Neuronal stem cell (in vitro differentiated cells): ENCODE results near the gene CYLD.

Source experiments
- DNase-seq: peaks from one replicate; pipeline ENCODE4 v3.0.0-alpha.2; 2013; ENCODE audit warnings: low spot score
- H2AFZ ChIP-seq: one replicate; pipeline ENCODE4 v1.6.1; 2013; ENCODE audit warnings: mild to moderate bottlenecking, low read length, inconsistent platforms
- H2AK5ac ChIP-seq: 2 replicates; pipeline ENCODE4 v1.6.1; 2013; ENCODE audit warnings: low read depth, mild to moderate bottlenecking, inconsistent platforms, low read length, moderate library complexity, mixed read lengths
- H2BK120ac ChIP-seq: 2 replicates; pipeline ENCODE4 v1.6.1; 2013; ENCODE audit warnings: low read depth, mild to moderate bottlenecking, inconsistent platforms, low read length, moderate library complexity, mixed read lengths
- H2BK12ac ChIP-seq: one replicate; pipeline ENCODE4 v1.6.1; 2013; ENCODE audit warnings: low read length, inconsistent platforms
- H2BK15ac ChIP-seq: 2 replicates; pipeline ENCODE4 v1.6.1; 2013; ENCODE audit warnings: mild to moderate bottlenecking, low read length, inconsistent platforms, mixed read lengths
- H2BK5ac ChIP-seq: one replicate; pipeline ENCODE4 v1.6.1; 2013; ENCODE audit warnings: inconsistent platforms, mild to moderate bottlenecking, low read length, moderate library complexity
- H3K14ac ChIP-seq: one replicate; pipeline ENCODE4 v1.6.1; 2013; ENCODE audit warnings: low read length, inconsistent platforms
- H3K18ac ChIP-seq: 2 replicates; pipeline ENCODE4 v1.6.1; 2013; ENCODE audit warnings: low read length, inconsistent platforms
- H3K23ac ChIP-seq: 2 replicates; pipeline ENCODE4 v1.6.1; 2013; ENCODE audit warnings: low read depth, mild to moderate bottlenecking, mixed read lengths, low read length, inconsistent platforms; ENCODE audit not compliant: poor library complexity
- H3K27ac ChIP-seq: replicated peaks from 3 replicates; pipeline ENCODE4 v1.5.1; 2013; ENCODE audit warnings: low read length, inconsistent platforms
- H3K27me3 ChIP-seq, 3 experiments: 2 replicates each; pipeline ENCODE4 v1.6.1; 2013; ENCODE audit warnings: low read length in 3 of 3, mild to moderate bottlenecking in 2 of 3, inconsistent platforms in 1 of 3, low read depth in 1 of 3, mixed read lengths in 1 of 3, moderate library complexity in 1 of 3; ENCODE audit not compliant: control insufficient read depth in 3 of 3, insufficient read depth in 3 of 3
- H3K36me3 ChIP-seq, 2 donors: replicated peaks in 1 of 2; 2 replicates each; pipeline ENCODE4 v1.6.1; 2013; ENCODE audit warnings: low read length in 2 of 2; ENCODE audit not compliant: control insufficient read depth in 2 of 2, insufficient read depth in 2 of 2
- H3K4ac ChIP-seq: 2 replicates; pipeline ENCODE4 v1.6.1; 2013; ENCODE audit warnings: inconsistent platforms, mild to moderate bottlenecking, low read length, moderate library complexity
- H3K4me1 ChIP-seq, 2 donors: 1 replicate in 1 of 2; 2 replicates in 1 of 2; pipeline ENCODE4 v1.6.1; 2013; ENCODE audit warnings: low read length in 2 of 2, low read depth in 1 of 2; ENCODE audit not compliant: control insufficient read depth in 2 of 2, insufficient read depth in 1 of 2
- H3K4me2 ChIP-seq: one replicate; pipeline ENCODE4 v1.6.1; 2013; ENCODE audit warnings: mild to moderate bottlenecking, low read length, inconsistent platforms; ENCODE audit not compliant: insufficient read depth, poor library complexity, severe bottlenecking
- H3K4me3 ChIP-seq, 2 donors: 2 replicates each; pipeline ENCODE4 v1.5.1; 2013; ENCODE audit warnings: low read length in 2 of 2, mild to moderate bottlenecking in 2 of 2, inconsistent platforms in 1 of 2, moderate library complexity in 1 of 2
- H3K79me1 ChIP-seq: one replicate; pipeline ENCODE4 v1.6.1; 2013; ENCODE audit warnings: low read depth, mild to moderate bottlenecking, inconsistent platforms, low read length, moderate library complexity
- H3K9ac ChIP-seq: one replicate; pipeline ENCODE4 v1.6.1; 2013; ENCODE audit warnings: mild to moderate bottlenecking, low read depth, low read length, inconsistent platforms; ENCODE audit not compliant: poor library complexity
- H3K9me3 ChIP-seq, 2 donors: replicated peaks in 1 of 2; 2 replicates each; pipeline versions ENCODE3 to v1.6.1; 2013; ENCODE audit warnings: low read length in 2 of 2, mild to moderate bottlenecking in 2 of 2, inconsistent platforms in 1 of 2, low read depth in 1 of 2, mixed read lengths in 1 of 2, moderate library complexity in 1 of 2; ENCODE audit not compliant: control insufficient read depth in 2 of 2, insufficient read depth in 1 of 2
- H4K8ac ChIP-seq: one replicate; pipeline ENCODE4 v1.6.1; 2013; ENCODE audit warnings: low read depth, mild to moderate bottlenecking, inconsistent platforms, low read length, moderate library complexity
- H4K91ac ChIP-seq: one replicate; pipeline ENCODE4 v1.6.1; 2013; ENCODE audit warnings: low read length, low read depth, mild to moderate bottlenecking, inconsistent platforms; ENCODE audit not compliant: poor library complexity
- WGBS, 2 donors: extraction: QIAGEN DNeasy Blood & Tissue Kit; methylation state at CpG; one replicate each; pipeline ENCODE4 v1.1.7; 2013; ENCODE audit warnings: missing lambda C conversion rate in 2 of 2, mixed read lengths in 1 of 2; ENCODE audit not compliant: insufficient read length in 2 of 2, insufficient replicate concordance in 1 of 2; ENCODE audit errors: extremely low coverage in 2 of 2; 5-methylcytosine and 5-hydroxymethylcytosine counted together

The CYLD gene

DNA sequence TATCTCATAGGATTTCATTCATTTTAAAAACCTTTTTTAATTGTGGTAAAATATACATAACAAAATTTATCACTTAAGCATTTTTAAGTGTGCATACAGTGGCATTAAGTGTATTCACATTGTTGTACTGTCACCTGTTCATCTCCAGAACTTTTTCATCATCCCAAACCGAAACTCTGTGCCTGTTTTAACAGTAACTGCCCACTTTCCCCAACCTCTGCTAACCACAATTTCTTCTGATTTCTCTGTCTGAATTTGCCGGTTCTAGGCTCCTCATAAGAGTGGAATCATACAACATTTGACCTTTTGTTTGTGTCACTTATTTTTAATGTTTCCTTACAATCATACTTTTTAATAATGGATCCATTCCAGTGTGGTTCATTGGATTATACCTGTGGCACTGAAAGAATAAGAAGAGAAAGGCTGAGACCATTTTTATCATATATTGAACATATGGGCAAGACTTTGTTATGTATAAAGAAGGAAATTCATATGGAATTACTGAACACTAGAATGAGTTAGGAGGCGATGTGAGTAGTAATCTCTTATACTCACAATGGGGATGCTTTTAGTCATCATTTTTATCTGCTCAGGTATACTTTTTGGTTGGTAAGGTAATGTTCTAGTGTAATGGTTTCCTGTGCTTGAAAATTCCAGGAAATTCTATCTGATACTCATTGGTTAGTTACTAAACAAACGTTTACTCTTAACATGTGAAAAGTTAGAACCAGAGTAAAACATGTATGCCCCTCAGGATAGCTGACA is 10.8 kb downstream of the CYLD start:
- Histone ChIP-seq H2BK12ac (no peak overlapping the region), H3K79me1 (no peaks in the 10 kb centered on the region), H3K23ac (no peak overlapping the region), H4K91ac (no peak overlapping the region), H3K36me3 (peaks cover 0 to 21% of the 10 kb centered on the region in 2 donors), H3K4ac (no peak overlapping the region), H3K18ac (no peak overlapping the region), H3K4me2 (no peak overlapping the region), H2BK120ac (no peak overlapping the region), H3K9ac (no peak overlapping the region), H3K4me1 (no peaks in the 10 kb centered on the region), H3K14ac (no peak overlapping the region), H2BK15ac (no peak overlapping the region), H2AFZ (no peak overlapping the region), H2BK5ac (no peak overlapping the region), H3K27ac (no peak overlapping the region), H3K9me3 (no peaks in the 10 kb centered on the region), H2AK5ac (no peak overlapping the region), H3K4me3 (no peak overlapping the region), H3K27me3 (no peaks in the 10 kb centered on the region), H4K8ac (no peak overlapping the region)
- no peak for DNase-seq
- WGBS, 2 donors, result no CpG with 5 or more reads among the region's 4 CpGs

DNA sequence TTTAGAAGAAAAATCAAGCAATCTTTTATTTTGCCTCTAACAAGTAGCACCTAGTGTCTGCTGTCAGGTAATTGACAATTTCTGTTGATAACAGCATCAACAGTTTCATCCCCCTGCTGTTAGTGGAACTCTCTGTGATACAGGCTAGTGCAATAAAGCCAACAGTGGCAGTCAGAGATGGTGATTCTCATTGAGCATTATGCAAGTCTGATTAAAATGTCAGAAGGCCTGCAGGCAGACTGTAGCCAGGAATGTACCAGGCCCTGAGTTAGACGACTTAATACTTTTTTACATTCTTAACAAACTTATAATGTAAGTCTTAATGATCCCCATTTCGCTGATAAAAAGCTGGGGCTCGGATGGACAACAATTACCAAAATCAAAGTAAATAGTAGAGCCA is 14.6 kb downstream of the CYLD start:
- H2BK5ac ChIP-seq, result no peak overlapping the region
- WGBS, 2 donors, result no CpG with 5 or more reads among the region's 3 CpGs

DNA sequence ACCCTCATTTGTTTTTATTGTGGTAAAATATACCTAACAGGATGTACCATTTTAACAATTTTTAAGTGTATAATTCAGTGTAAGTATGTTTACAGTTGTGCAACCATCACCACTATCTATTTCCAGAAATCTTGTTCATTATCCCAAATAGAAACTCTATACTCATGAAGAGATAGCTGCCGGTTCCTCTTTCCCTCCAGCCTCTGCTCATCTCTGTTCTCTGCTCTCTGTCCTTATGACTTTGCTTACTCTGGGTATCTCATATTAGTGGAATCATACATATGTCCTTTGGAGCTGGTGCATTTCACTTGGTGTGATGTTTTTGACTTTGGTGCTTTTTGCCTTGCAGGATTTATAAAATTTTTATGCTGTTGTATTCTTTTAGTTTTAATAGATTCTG is 19.4 kb downstream of the CYLD start:
- H2BK12ac ChIP-seq, result no peak overlapping the region
- no peak overlapping the region for H2BK5ac ChIP-seq
- no peak for DNase-seq
- H3K79me1 ChIP-seq, result no peaks in the 10 kb centered on the region
- no peaks in the 10 kb centered on the region for H3K4me1 ChIP-seq
- no peak overlapping the region for H3K23ac ChIP-seq
- H3K18ac ChIP-seq, result no peak overlapping the region
- H3K14ac ChIP-seq, result no peak overlapping the region
- no peak overlapping the region for H2AFZ ChIP-seq
- H3K4me2 ChIP-seq, result no peak overlapping the region
- H3K4ac ChIP-seq, result no peak overlapping the region
- no peak overlapping the region for H3K9ac ChIP-seq
- peaks cover 0 to 13% of the 10 kb centered on the region in 2 donors for H3K9me3 ChIP-seq
- no peak overlapping the region for H3K4me3 ChIP-seq
- no peak overlapping the region for H4K91ac ChIP-seq
- H3K36me3 ChIP-seq, result no peaks in the 10 kb centered on the region
- no peaks in the 10 kb centered on the region for H3K27me3 ChIP-seq
- H4K8ac ChIP-seq, result no peak overlapping the region
- no peak overlapping the region for H3K27ac ChIP-seq
- H2BK15ac ChIP-seq, result no peak overlapping the region
- H2AK5ac ChIP-seq, result no peak overlapping the region
- no CpG with 5 or more reads among the region's 1 CpG for WGBS, 2 donors
- H2BK120ac ChIP-seq, result no peak overlapping the region

More for the DNA sequence above, 14.6 kb downstream of the CYLD start:
- H3K14ac ChIP-seq, result no peak overlapping the region
- no peak overlapping the region for H3K27ac ChIP-seq
- H3K4ac ChIP-seq, result no peak overlapping the region
- no peak overlapping the region for H2BK12ac ChIP-seq
- H4K8ac ChIP-seq, result no peak overlapping the region
- no peak overlapping the region for H2BK15ac ChIP-seq
- no peak overlapping the region for H2AFZ ChIP-seq
- peaks cover 0 to 14% of the 10 kb centered on the region in 2 donors for H3K36me3 ChIP-seq
- H3K4me2 ChIP-seq, result no peak overlapping the region
- H3K18ac ChIP-seq, result no peak overlapping the region
- no peak overlapping the region for H3K23ac ChIP-seq
- DNase-seq, result no peak
- H3K79me1 ChIP-seq, result no peaks in the 10 kb centered on the region
- no peak overlapping the region for H2BK120ac ChIP-seq
- no peak overlapping the region for H4K91ac ChIP-seq
- H2AK5ac ChIP-seq, result no peak overlapping the region
- H3K4me1 ChIP-seq, result no peaks in the 10 kb centered on the region
- no peak overlapping the region for H3K9ac ChIP-seq
- no peaks in the 10 kb centered on the region for H3K9me3 ChIP-seq
- no peaks in the 10 kb centered on the region for H3K27me3 ChIP-seq
- H3K4me3 ChIP-seq, result no peak overlapping the region

DNA sequence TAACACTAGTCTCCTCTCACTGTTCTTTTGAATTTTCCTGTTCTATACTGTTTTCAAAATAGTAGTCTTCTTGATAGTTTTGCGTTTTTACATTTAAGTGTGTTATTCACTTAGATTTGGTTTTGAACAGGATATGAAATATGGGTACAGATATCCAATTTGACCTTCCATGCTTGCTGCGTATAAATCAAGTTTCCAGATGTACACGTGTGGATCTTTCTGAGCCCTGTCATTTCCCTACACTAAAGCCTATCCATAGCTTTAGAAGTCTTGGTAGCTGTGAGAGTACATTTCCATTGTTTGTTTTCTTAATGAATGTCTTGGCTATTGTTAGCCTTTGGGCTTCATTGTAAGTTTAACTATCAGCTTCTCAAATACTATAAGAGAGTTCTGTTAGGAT is 20.4 kb downstream of the CYLD start:
- Histone ChIP-seq H3K79me1 (no peaks in the 10 kb centered on the region), H2BK5ac (no peak overlapping the region), H4K8ac (no peak overlapping the region), H3K14ac (no peak overlapping the region), H2BK15ac (no peak overlapping the region), H2AFZ (no peak overlapping the region), H3K27me3 (no peaks in the 10 kb centered on the region), H3K18ac (no peak overlapping the region), H3K4me3 (no peak overlapping the region), H2AK5ac (no peak overlapping the region), H3K36me3 (no peaks in the 10 kb centered on the region), H3K23ac (no peak overlapping the region), H3K9me3 (peaks cover 0 to 22% of the 10 kb centered on the region in 2 donors), H3K9ac (no peak overlapping the region), H2BK120ac (no peak overlapping the region), H3K27ac (no peak overlapping the region), H4K91ac (no peak overlapping the region), H3K4me1 (no peaks in the 10 kb centered on the region), H3K4me2 (no peak overlapping the region), H3K4ac (no peak overlapping the region), H2BK12ac (no peak overlapping the region)
- DNase-seq, result no peak
- no CpG with 5 or more reads among the region's 3 CpGs for WGBS, 2 donors
